ENCODE results near the gene TUBG2.

The TUBG2 gene

DNA sequence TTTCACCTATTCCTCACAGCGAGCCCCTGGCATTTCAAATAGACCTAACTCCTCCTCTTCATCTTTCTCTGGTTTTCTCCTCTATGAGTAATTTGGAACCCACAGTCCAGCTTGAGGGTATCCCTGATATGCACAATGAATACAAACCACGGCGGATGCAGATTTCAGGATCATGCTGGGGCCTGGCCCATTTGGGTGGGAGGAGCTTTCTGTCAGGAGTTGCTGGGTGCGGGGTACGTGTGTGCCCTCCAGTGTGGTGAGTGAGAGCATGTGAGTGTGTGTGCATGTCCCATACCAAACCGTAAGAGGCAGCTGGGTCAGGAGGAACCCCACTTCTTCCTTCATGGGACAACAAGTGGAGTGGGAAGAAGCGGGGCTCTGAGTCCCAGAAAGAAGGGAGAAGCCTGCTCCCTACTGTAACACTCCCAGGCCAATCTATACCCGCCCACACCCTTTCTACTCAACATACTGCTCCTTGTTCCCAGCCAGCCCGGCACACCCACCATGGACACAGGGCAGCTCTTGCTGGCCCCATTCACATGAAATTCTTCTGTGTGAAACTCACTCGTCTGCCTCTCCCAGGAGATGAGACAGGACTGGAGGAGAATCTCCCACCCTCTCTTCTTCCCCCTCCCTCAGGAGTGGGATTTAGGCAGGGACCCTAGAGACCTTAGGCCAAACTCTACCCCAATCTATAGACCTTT, 41.7 kb downstream of the TUBG2 start:
- no peak for DNase-seq

DNA sequence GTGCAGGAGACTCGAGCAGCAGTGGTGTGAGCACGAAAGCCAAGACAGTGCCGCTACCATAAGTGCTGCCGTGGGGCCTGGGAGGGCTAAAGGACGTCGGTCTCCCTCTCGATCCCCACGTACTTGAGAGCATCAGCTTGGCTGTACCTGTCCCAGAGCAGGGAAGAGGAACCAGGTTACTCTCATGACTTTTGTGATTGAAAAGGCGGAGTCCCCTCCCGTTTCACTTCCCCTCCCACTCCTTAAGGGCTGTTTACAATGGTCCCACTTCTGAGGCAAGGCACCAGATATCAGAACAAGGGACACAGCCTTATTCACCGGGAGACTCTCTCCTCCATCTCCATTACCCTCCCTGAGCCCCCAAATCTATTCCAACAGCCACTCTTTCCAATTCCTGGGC, 43.4 kb downstream of the TUBG2 start:
- DNase-seq: no peak

DNA sequence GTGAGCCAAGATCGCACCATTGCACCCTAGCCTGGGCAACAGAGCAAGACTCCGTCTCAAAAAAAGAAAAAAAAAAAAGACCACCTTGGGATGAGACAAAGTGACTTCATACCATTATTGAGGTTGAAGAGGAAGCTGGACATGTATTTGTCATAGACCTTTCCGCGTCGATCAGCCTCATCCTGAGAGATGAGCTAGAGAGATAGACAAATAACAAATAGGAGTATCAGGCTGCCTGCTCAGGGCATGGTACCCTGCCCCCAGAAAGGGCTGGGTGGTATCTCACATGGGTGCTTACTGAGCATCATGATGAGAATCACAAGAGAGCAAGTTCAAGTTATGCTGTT, 45.4 kb downstream of the TUBG2 start:
- no peak for DNase-seq

DNA sequence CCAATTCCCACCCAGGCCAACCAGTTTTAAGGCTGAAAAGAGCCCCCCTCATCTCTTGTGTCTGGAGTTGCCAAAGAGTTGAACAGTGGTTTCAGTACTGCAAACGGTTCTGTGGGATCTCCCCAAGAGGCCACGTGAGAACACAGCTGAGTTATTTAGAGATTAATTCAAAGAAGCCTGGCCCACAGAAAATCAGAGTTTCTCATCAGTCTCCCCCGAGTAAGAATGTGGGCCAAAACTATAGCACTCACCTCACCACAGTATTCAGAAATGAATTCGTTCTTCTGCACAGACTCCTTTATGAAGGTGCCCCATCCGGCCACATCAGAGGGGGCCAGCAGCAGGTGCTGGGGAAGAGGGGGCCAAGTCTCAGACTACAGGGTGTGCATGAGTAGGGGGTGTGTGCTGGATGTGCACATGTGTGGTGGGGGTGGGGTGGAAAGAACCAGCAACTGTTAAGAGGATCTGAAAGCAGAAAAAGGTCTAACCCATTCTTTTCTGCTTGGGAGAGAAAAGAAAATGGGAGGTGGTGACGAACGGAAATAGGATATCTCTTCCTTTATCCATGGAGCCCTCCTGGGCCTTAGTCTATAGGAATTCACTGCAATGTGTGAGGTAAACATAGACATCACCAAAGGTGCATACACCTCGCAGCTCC, 45.9 kb downstream of the TUBG2 start:
- no peak for DNase-seq

DNA sequence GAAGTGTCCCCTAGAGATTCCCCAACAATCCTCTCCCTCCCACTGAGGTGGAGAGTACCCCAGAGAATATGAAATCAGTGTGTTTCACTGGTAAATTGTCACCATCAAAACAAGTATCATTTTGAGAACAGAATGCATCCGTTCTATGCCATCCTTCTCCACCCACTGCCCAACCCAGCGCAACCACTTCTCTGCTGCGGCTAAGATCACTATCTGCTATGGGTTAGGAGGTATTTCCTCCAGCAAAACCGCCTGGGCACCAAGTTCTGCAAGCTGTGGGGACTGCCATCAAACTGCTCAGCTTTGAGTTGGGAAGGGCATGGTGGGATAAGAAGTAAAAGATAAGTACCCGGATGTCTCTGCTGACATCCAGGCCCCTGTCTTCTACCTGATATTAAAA, 47.6 kb downstream of the TUBG2 start:
- no peak for DNase-seq

DNA sequence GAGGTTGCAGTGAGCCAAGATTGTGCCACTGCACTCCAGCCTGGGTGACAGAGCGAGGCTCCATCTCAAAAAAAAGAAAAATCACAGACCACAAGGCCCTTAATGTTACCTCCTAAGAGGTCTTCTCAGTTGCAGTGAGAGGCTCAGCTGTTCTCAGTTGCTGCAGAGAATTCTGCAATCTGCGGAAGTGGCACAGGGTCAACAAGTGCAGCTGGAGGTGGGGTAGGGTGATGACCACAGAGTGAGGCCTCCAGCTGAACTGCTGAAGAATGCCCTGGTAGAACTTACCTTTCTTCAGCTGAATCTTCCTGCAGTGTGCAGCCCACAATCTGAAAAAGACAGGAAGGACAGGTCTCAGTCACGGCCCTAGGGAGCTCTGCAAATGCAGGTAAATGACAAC, 49.5 kb downstream of the TUBG2 start:
- DNase-seq: no peak

DNA sequence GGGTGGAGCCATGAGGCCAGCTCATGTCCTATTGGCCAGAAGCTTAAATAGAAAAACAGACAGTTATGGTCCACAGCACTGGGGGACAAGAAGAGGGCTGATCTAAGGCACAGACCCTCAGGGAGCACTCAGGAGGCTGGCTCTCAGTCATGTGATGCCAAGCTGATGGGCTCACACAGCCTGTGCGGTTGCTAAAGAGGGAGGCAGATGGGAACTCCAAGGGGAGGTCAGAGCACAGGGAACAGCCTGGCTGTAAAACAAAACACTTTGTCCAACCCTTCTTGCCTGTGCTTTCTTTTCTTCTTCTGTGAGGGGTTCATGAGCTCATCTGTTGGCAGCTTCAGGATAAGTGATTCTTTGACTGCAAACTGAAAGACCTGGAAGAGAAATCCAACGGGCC, 50.5 kb downstream of the TUBG2 start:
- no peak for DNase-seq
